HK-2 (cell line): ENCODE results near the gene MNDA.

ENCODE experiments used
- DNase-seq: peaks from one replicate; pipeline ENCODE4 v3.0.0-alpha.2; 2018; ENCODE audit not compliant: unreplicated experiment

MNDA gene

DNA sequence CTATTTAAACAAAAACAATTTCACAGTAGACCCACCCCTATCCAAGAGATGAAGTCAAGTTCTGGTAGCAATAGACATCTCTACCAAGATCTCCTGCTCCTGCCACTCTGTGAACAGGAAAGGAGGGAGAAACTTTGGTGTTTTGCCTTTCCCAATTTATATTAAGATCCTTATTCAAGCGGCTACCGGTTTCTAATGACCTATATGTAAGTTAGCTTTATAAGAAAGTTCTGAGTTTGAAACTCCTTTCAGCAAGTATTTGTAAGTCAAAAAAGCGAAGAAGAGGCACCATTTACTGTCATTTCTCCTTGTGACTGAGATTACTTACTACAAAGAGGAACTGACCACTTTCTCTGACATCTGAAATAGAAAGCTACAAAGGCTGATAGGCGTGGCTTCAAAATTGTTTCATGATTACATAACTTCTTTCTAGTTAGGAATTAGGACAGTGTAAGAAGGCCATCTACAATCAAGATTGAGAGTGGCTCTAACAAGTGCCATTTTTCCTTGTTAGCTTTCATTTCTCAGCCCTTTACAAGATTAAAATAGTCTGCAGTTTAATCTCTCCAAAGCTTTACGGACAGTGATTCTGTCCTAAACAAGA lies at the start of gene MNDA:
MNDA (plus strand) TSS at position 448 of the 604 bp plus-strand sequence. CDS start 10,803 bp downstream, outside the sequence.
- DNase-seq, result no peak

DNA sequence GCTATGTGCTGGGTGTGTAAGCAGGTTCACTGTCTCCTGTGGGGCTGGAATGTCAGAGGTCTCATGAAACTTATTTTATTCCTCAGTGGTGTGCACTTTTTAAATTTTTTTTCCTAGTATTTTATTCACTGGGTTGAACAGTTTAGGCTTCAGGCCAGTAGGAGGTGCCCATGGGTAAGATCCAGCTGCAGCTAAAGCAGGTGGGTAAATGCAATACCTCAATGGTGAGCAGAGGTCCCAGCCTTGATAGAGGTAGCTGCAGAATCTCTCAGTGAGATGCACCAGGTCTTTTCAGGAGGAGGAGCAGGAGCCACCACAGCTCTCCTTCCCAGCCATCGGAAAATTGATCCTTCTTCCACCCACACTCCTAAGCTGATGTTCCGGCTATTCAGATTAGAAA lies 37.5 kb upstream of the MNDA start:
- no peak for DNase-seq

DNA sequence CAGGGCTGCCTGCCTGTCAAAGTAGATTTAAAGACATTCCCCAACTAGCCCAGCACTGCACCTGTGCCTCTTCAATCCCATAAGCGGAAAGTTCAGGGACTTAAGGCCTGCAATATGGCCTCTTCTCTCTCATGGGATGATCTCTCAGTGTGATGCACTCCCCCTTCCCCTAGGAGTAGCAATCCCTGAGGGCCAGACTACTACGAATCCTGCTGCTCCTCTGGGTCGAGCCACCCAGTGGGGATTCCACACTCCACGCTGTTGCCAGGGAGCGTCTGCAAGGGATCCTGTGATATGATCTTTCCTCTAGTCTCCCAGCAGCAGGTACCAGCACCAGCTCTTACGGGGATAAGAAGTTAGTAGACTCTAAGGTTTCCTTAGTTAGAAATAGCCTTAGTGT lies 36.9 kb upstream of the MNDA start:
- DNase-seq, result no peak

DNA sequence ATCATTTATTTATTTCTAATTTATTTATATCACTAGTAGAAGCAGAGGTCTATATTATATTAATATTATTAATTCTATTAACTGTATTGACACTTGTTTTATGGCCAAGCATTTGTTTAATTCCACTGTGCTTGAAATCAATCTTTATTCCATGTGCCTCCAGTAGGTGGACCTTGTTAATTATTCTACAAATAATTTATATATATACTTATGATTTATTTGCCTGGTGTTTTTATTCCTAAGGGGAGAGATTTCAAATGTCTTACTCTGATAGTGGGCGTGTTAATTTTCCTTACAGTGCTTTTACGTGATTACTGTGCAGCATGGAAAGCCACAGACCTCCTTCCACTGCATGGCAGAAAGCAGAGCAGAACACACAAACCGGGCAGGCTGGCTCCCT lies 32.6 kb upstream of the MNDA start:
- no peak for DNase-seq

DNA sequence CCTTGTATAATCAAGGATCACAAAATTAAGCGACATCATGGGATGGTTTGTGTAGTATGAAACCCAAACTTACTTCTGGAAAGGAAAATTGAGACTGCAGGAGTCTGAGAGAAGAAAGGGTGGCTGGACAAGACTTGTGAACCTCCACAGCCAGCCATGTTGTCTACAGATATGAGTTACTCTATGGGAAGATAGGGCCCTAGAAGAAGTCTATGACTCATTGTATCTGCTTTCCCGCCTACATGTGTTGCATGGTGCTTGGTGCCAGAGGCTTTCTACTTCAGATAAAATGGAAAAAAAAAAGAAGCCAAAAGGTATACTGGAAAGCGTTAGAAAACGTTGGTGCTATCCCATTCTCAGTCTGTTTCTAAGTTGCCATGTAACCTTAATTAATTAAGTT lies 31.5 kb upstream of the MNDA start:
- no peak for DNase-seq

DNA sequence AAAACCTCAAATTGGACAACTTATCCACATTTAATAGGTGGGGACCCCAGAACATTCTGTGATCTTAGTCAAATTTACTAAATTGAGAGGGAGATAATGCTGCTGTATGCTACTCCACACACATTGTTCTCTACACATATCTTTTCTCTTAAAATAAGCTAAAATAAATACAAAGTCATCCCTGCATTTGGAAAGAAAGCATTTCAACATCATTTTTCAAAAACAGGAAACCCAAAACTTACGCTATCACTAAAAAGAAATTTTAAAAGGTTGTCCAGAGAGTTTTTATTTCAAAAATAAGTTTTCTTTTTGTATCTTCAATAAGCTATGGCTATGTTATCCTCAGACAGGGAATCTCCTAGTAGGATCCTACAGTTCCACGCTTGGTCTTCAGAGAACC lies 30.6 kb upstream of the MNDA start:
- no peak for DNase-seq

DNA sequence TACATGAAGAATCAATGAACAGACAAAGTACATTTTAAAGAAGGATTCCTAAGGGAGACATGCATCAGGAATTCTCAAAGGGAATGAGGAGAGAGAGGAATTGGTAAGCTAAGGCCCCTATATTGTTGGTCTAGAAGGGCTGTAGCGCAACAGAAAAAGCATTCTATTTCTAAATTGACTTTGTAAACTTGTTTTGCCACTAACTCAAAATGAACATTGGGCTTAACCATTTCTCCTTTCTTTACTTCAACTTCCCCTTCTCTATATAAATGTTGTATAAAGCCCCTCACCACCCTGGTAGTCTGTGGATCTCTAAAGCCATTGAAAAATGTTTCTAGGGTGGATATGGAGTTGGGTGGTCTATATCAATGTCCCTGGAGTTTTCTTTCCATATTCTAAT lies 29.8 kb upstream of the MNDA start:
- DNase-seq, result no peak

DNA sequence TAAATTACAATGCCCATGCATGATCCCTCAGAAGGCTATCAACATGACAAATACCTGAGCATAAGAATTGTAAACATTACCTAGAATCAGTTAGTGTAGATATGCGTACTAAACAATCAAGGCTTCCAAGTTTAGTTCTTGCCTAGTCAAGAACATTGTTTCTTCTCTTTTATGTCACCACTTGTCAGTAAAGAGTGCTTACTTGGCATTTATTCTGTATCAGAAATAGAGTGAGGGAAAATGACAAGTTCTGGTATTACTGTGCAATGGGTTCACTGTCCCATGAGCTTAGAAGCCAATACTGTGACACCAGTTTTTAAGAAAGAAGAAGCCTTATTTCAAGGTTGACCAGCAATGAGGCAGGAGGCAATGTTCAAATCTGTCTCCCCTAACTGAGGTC lies 27.5 kb upstream of the MNDA start:
- no peak for DNase-seq

DNA sequence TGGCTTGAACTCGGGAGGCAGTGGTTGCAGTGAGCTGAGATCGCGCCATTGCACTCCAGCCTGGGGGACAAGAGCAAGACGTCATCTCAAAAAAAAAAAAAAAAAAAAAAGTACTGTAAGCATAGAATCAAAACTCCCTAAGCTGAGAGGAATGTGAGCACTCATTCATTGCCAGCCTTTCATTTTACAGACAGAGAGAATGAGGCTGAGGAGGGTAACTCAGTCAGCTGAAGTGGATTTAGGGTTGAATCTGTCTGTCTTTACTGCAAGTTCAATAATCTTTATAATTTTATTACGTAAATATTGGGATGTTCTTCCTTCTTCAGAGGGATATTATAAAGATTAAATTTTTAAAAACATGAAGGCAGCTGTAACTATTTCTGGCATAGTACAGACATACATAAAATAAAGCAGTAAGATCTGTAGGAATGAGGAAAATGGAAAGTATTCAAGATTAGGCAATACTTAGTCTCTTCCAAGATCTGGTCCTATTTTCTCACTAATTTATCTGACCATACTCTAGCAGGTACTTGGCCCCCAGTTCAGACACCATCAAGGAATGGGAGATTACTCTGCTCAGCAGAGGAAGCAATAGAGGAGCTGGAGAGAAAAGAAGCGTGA lies 24.1 kb upstream of the MNDA start:
- no peak for DNase-seq

DNA sequence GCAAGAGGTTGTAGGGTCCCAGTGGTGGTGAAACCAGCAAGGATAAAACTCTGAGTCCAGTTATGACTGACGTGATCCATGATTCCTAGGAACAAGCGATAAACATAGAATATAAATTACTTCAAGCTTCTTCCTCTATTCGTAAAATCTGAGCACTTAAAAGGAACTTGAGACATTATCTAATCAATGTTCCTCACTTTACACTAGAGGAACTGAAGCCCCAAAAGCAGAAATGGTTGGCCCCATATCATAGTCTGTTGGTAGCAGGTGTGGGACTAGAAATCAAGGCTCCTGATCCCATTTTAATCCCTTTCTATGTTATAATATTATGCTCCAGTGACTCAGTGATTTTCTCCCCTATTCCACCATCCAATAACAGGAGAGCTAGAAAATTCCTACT lies 21.9 kb upstream of the MNDA start:
- no peak for DNase-seq

DNA sequence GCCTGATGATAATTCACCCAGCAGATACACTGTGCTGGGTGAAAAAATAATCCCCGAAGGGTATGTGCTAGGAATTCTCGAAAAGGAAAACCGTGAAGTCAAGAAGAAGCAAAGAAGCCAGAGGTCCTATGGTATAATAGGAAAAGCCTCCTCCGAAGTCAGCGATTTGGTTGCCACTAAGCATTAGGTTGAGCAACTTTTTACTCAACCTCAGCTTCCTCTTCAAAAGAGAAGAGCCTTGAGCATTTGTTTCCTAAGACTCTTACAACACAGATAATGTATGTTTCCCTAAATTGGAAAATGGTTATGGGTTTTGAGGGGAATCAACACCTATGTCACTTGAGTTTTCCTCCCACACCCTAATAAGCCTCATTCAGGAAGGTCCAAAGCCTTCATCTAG lies 21.3 kb upstream of the MNDA start:
- DNase-seq, result no peak

DNA sequence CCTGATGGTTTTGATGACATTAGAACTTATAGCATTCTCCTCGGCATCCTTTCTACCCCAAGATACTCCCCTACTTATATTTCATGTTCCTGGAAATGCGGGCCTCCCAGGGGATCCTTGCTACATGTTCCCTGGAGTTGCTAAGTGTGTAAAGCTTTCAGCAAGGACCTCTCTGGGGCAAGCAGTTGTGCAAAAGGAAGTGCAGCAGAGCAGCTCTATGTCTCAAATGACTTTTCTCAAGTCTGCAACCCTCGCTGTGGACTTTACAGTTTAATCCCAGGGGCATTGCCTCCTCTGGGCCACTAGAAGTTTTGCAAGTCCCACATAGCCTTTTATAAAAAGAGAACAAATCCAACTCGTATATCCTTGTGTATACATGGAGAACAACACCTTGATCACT lies 20.8 kb upstream of the MNDA start:
- DNase-seq, result no peak

DNA sequence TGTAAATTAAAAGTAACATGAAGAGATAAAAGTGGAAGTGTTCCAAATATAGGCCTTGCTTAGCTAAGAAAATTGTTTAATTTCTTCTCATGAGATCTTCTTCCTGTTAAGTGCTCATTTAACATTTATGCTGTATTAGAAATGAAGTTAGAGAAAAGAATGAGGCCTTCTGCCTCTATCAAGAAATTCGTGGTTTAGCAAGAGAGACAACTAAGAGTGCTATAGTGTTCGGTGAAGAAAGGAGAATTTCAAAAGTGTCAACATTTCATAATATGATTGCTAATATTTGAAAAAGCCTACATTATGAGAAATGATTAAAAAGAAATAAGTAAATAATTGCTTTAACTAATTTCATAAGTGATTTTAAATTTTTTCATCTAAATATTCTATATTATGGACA lies 18.8 kb upstream of the MNDA start:
- DNase-seq, result no peak

DNA sequence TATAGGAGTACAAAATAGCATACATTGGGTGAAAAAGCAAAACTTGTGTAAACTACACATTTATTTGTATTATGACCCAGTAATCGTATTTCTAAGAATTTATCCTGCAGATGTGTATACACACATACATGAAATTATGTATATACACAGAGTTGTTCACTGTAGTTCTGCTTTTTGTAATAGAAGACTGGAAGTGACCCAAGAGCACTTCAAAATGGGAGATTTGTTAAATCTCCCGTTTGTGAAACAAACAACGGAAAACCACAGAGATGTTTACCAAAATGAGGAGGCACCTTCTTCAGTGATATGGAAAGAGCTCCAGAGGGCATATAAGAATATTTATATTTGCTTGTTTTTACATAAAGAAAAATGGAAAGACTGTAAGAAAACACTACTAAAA lies 18.0 kb upstream of the MNDA start:
- DNase-seq, result no peak

DNA sequence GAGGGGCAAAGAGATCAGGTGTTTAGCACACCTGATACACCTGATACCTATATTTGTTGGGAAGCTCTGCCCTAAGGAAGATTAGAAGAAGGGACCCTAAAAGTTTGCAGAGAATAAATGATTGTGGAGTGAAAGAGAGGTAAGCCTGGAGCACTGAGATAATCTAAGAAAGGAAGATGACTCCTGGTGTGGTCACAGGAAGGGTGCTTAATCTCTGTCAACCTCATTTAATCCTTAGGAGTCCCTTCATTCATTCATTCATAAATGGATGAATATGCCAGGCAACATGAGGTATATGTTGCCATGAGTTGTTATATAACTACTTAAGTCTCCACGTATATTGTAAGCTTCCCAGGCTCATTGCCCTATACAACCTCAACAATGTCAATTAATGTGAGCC lies 16.2 kb upstream of the MNDA start:
- no peak for DNase-seq

DNA sequence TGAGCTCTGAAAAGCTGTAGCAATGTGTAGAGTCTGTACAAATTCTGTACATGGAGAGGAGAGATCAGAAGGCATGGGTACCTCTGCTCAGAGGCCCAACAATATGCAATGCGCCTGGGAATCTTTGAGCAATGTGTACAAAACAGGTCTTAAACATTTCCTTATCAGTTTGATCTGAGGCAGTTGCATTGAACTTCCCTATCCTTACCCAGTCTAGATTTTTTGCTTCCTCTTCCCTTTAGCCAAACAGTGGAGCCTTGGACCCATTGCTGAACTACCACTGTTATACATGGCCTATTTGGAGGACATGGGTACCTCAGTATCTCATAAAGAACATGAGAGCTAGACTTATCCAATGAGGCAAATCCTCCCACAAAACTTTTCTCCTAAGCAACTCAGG lies 12.6 kb upstream of the MNDA start:
- no peak for DNase-seq

DNA sequence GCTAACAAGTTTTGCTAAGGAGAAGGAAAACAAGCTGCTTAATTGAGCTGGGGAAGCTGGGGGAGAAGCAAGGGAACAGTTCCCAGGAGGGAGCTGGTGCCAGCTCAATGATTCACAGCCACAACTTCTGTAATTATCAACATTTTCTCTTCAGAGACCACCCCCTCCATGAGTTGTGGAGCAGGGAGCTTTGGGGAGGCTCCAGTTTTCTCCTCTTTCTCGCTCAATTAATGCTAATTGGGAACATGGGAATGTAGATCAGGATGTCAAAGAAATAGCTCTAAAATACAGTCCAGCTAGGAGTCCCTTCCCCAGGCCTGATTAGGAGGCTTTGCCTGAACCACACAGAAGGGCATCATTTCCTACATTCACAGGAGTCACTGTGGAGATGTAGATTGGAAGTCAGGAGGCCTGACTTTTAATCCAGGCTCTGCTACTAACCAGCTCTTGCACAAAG lies 12.1 kb upstream of the MNDA start:
- DNase-seq, result no peak

DNA sequence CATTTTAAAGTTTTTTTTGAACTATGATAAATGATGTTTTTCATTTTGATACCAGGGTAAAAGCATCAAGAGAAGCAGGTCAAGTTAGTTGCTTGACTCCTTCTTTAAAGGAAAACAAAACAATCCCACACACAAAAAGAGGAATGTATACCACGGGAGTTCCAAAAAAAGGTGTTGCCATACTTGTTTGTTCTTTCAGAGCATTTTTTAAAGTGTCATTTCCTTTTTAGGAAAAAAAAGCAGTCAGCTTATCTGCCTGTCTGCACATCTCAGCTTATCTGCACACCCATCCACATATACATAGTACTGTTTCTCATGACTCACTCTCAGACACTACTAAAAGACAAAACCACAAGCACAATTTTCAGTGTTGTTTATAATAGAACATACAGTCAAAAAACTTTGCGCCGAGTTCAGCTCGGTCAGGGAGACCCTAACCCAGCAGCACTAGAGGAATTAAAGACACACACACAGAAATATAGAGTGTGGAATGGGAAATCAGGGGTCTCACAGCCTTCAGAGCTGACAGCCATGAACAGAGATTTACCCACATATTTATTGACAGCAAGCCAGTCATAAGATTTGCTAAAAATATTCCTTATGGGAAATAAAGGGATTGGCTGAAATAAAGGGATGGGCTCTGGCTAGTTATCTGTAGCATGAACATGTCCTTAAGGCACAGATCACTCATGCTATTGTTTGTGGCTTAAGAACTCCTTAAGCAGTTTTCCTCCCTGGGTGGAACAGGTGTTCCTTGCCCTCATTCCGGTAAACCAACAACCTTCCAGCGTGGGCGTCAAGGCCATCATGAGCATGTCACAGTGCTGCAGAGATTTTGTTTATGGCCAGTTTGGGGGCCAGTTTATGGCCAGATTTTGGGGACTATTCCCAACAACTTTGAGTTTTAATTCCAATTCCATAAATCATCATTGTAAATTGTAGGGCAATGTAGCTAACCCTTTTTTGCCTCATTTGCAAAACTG lies 11.4 kb upstream of the MNDA start:
- DNase-seq, result no peak

DNA sequence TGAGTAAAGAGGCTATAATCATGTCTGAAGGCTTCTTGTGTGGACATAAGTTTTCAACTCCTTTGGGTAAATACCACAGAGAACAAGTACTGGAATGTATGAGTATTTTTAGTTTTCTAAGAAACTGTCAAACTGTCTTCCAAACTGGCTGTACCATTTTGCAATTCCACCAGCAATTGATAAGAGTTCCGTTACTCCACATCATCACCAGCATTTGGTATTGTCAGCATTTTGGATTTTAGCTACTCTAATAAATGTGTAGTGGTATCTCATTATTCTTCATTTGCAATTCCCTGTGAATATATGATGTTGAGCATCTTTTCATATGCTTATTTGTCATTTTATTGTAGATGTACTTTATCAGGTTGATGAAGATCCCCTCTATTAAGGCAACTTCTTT lies 9.4 kb upstream of the MNDA start:
- DNase-seq, result no peak

DNA sequence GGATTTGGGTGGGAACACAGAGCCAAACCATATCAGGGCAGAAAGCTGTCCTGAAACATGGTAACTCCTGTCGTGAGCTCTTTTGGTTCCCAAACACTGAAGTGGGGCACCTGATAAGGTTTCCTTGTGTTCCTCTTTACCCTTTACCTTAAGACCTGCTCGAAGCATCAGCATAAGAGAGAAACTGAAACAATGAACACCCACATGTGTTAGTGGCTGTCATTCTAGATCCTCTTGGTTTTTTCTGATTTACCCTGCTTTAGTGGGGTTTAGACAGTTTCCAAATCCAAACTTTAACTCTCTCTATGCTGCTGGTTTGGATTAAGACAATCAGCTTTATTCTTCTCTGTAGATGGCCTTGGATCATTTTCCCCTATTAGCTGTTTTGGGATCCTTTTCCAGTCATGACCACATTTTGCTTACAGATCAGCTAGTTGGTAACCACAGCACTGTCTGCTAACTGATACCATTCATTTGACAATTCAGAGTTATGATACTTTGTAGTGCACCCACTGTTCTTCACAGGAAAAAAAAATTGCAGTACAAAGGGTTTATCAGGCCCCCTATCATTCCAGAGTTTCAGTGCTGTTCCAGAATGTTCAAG lies 975 bp upstream of the MNDA start:
- DNase-seq, result no peak

DNA sequence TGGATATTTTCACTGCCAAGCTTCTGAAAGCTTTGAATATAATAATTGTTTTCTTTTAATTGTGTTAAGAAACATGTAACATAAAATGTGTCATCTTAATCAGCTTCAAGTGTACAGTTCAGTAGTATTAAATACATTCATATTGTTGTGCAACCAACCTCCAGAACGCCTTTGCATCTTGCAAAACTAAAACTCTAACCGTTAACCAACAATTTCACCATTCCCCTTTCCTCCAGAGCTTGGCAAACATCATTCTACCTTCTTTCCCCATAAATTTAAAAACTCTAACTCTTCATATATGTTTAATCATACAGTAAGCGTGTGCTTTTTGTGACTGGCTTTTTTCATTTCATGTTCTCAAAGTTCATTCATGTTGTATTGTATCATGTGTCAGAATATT lies 2.1 kb downstream of the MNDA start:
- DNase-seq, result no peak

DNA sequence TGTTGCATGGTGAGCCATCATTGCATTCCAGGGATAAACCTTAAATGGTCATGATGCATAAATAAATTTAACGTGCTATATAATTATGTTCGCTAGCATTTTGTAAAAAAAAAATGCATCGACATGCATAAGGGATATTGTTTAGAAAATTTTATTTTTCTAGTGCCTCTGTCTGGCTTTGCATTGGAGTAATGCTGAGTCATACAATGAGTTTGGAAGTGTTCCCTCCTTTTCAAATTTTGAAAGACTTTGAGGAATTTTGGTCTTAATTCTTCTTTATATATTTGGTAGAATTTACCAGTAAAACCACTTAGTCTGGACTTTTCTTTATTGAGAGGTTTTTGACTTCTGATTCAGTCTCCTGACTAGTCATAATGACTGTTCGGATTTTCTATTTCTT lies 4.9 kb downstream of the MNDA start:
- no peak for DNase-seq

DNA sequence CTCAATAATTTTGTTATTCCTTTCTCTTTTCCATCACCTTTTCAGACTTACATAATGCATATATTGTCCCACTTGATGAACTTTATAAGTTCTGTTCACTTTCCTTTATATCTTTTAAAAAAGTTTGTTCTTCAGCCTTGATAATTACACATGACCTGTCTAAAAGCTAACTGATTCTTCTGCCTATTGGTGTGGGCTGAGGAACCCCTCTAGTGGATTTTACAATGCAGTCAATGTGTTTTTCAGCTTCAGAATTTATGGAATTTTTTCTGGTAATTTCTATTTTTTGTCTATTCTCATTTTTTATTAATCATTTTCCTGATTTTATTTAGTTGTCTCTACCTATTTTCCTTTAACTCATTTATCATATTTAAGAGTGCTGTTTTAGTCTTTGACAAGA lies 7.5 kb downstream of the MNDA start:
- DNase-seq, result no peak
